CD14-positive monocyte (primary cell): ENCODE measurements around the gene ASNSD1. TPM values are rescaled to one million over a fixed set of nuclear protein-coding genes. Genes with fewer than 3 reads are reported as not detected.

Experiments
- DNase-seq, 3 donors: peaks; one replicate each; pipeline ENCODE4 v3.0.0-alpha.2; 2011 to 2022
- H2AFZ ChIP-seq: 2 replicates; pipeline ENCODE4 v1.6.0; 2012; ENCODE audit warnings: mild to moderate bottlenecking, low read depth, low read length, inconsistent platforms; ENCODE audit not compliant: insufficient read depth, poor library complexity, severe bottlenecking
- H3K27ac ChIP-seq, 2 donors: 1 replicate in 1 of 2; 2 replicates in 1 of 2; pipeline ENCODE4 v1.5.1; 2012 to 2013; ENCODE audit warnings: low read length in 2 of 2, control low read depth in 1 of 2, inconsistent platforms in 1 of 2, low read depth in 1 of 2, mild to moderate bottlenecking in 1 of 2
- H3K27me3 ChIP-seq, 2 donors: one replicate each; pipeline versions ENCODE4 v1.6.0 to v1.6.1; 2011 to 2013; ENCODE audit warnings: low read length in 2 of 2; ENCODE audit not compliant: control insufficient read depth in 2 of 2, insufficient read depth in 2 of 2
- H3K36me3 ChIP-seq, 2 donors: replicated peaks in 1 of 2; 1 replicate in 1 of 2; 2 replicates in 1 of 2; pipeline versions ENCODE4 v1.5.1 to v1.6.1; 2012 to 2013; ENCODE audit warnings: low read length in 2 of 2, control low read depth in 1 of 2, inconsistent platforms in 1 of 2, mild to moderate bottlenecking in 1 of 2; ENCODE audit not compliant: insufficient read depth in 2 of 2, control insufficient read depth in 1 of 2
- H3K4me1 ChIP-seq, 2 donors: 1 replicate in 1 of 2; 2 replicates in 1 of 2; pipeline versions ENCODE4 v1.5.1 to v1.6.1; 2012 to 2013; ENCODE audit warnings: low read length in 2 of 2, control low read depth in 1 of 2, inconsistent platforms in 1 of 2, mild to moderate bottlenecking in 1 of 2, moderate library complexity in 1 of 2; ENCODE audit not compliant: insufficient read depth in 2 of 2, control insufficient read depth in 1 of 2
- H3K4me2 ChIP-seq: replicated peaks from 2 replicates; pipeline ENCODE3; 2012; ENCODE audit warnings: low read length, moderate library complexity, mild to moderate bottlenecking; ENCODE audit not compliant: poor library complexity, severe bottlenecking; ENCODE audit errors: extremely low read depth
- H3K4me3 ChIP-seq, 3 experiments: fragments of 200-600 bp in 1 of 3; sonication (generic) in 1 of 3; replicated peaks in 1 of 3; 1 replicate in 2 of 3; 2 replicates in 1 of 3; pipeline ENCODE4 v1.5.1; 2011 to 2013; ENCODE audit warnings: low read length in 3 of 3, mild to moderate bottlenecking in 3 of 3, control low read depth in 2 of 3, low read depth in 2 of 3, inconsistent platforms in 1 of 3, moderate library complexity in 1 of 3
- H3K79me2 ChIP-seq: 2 replicates; pipeline ENCODE4 v1.6.0; 2012; ENCODE audit warnings: mild to moderate bottlenecking, control low read depth, inconsistent platforms, low read length, moderate library complexity; ENCODE audit not compliant: insufficient read depth
- H3K9ac ChIP-seq: 2 replicates; pipeline ENCODE4 v1.6.0; 2017; ENCODE audit warnings: low read length, mild to moderate bottlenecking; ENCODE audit not compliant: insufficient read depth, poor library complexity, severe bottlenecking
- H3K9me3 ChIP-seq, 2 donors: replicated peaks in 1 of 2; 1 replicate in 1 of 2; 2 replicates in 1 of 2; pipeline versions ENCODE4 v1.5.1 to v1.6.1; 2012 to 2013; ENCODE audit warnings: low read length in 2 of 2, control low read depth in 1 of 2; ENCODE audit not compliant: control insufficient read depth in 1 of 2, insufficient read depth in 1 of 2
- H4K20me1 ChIP-seq: 2 replicates; pipeline ENCODE4 v1.6.0; 2012; ENCODE audit warnings: mild to moderate bottlenecking, low read length, control low read depth, moderate library complexity; ENCODE audit not compliant: insufficient read depth
- H3K27ac Mint-ChIP-seq, 7 donors: one replicate each; pipeline ENCODE4 v1.8.0; 2020; ENCODE audit warnings: mild to moderate bottlenecking in 7 of 7, mixed read lengths in 7 of 7, moderate library complexity in 6 of 7, inconsistent platforms in 2 of 7
- H3K27me3 Mint-ChIP-seq, 3 donors: one replicate each; pipeline ENCODE4 v1.8.0; 2021 to 2022; ENCODE audit warnings: low read depth in 3 of 3, mild to moderate bottlenecking in 3 of 3, mixed read lengths in 3 of 3, moderate library complexity in 3 of 3, inconsistent platforms in 1 of 3
- H3K36me3 Mint-ChIP-seq, 2 donors: one replicate each; pipeline ENCODE4 v1.8.0; 2020; ENCODE audit warnings: mixed read lengths in 2 of 2, inconsistent platforms in 1 of 2, mild to moderate bottlenecking in 1 of 2
- H3K4me1 Mint-ChIP-seq: one replicate; pipeline ENCODE4 v1.8.0; 2020; ENCODE audit warnings: mild to moderate bottlenecking, mixed read lengths
- H3K4me3 Mint-ChIP-seq, 2 donors: one replicate each; pipeline ENCODE4 v1.8.0; 2020; ENCODE audit warnings: mild to moderate bottlenecking in 2 of 2, mixed read lengths in 2 of 2, moderate library complexity in 1 of 2
- H3K9me3 Mint-ChIP-seq, 7 donors: one replicate each; pipeline ENCODE4 v1.8.0; 2020 to 2022; ENCODE audit warnings: mixed read lengths in 7 of 7, mild to moderate bottlenecking in 6 of 7, moderate library complexity in 6 of 7, inconsistent platforms in 2 of 7
- WGBS: methylation state at CpG from one replicate; pipeline ENCODE4 v1.1.5; 2013; ENCODE audit warnings: missing lambda C conversion rate; ENCODE audit not compliant: insufficient coverage; 5-methylcytosine and 5-hydroxymethylcytosine counted together
- intact Hi-C, 2 donors: fragments of 100-400 bp; cut with micrococcal nuclease; formaldehyde crosslinking; loops; one replicate each; pipeline versions ENCODE4 v1.15.0 to v1.15.1; 2023
- polyA plus RNA-seq, 3 donors: library from polyadenylated mRNA; depleted of rRNA in 1 of 3; unstranded in 2 of 3; stranded (reverse) in 1 of 3; fragments of 300-500 nt in 2 of 3; fragments of >200 nt in 1 of 3; fragmentation: Illumina TruSeq in 2 of 3; gene quantifications; 1 replicate in 2 of 3; 2 replicates in 1 of 3; pipeline ENCODE4 v1.2.3, GENCODE V29; 2012 to 2021
- TF ChIP-seq, protein P1 (sequence below): fragments of 200-600 bp; IDR thresholded peaks from one replicate; pipeline ENCODE4 v1.8.0; 2022; ENCODE audit warnings: antibody characterized with exemption, mild to moderate bottlenecking

ASNSD1 gene
- polyA plus RNA-seq, 3 donors: 8.6 to 27.1 (median 26.6) TPM

DNA sequence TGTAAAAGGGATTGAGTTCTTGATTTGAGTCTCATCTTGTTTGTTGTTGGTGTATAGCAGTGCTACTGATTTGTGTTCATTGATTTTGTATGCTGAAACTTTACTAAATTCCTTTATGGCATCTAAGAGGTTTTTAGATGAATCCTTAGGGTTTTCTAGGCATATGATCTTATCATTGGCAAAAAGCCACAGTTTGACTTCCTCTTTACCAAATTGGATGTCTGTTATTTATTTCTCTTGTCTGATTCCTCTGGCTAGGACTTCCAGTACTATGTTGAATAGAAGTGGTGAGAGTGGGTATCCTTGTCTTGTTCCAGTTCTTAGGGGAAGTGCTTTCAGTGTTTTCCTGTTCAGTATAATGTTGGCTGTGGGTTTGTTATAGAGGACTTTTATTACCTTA, 18.0 kb downstream of the ASNSD1 start:
- intact Hi-C loops: no loop called here
- H3K36me3 Mint-ChIP-seq: peaks cover 7 to 8% of the 10 kb centered on the region in 2 donors

DNA sequence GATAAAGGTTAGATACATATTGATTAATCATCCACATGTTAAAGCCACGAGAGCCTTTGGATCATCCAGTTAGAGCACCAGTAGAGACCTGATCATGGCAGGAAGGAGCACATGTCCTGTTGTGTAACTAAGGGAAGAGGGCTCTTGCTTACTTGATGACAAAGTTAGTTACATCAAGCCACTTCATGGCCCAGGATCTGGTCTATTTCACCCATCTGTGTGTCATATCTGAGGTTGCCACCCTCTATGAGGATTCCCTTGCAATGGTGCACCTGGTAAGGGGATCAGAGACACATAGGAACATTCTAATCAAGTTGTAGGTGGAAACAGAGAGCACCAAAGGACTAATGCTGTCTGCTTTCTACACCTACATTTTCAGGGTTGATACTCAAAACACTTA, 19.9 kb downstream of the ASNSD1 start:
- peaks cover 0 to 9% (median 4%) of the 10 kb centered on the region in 7 donors for H3K9me3 Mint-ChIP-seq
- H3K4me3 ChIP-seq: no peak overlapping the region
- no peaks in the 10 kb centered on the region for H4K20me1 ChIP-seq
- no peak for DNase-seq
- H3K9ac ChIP-seq: no peak overlapping the region
- H3K27me3 ChIP-seq: no peaks in the 10 kb centered on the region
- intact Hi-C loops: no loop called here
- peaks cover 16% of the 10 kb centered on the region for H3K4me1 Mint-ChIP-seq
- no peak overlapping the region for H2AFZ ChIP-seq
- no peaks in the 10 kb centered on the region for H3K79me2 ChIP-seq
- H3K4me2 ChIP-seq: no peak overlapping the region
- H3K36me3 ChIP-seq: no peaks in the 10 kb centered on the region
- H3K9me3 ChIP-seq: no peaks in the 10 kb centered on the region
- H3K27ac Mint-ChIP-seq: no peak overlapping the region
- H3K4me1 ChIP-seq: no peaks in the 10 kb centered on the region
- H3K27me3 Mint-ChIP-seq: peaks cover 0 to 1% (median 0%) of the 10 kb centered on the region in 3 donors
- TF ChIP-seq, protein P1, sequence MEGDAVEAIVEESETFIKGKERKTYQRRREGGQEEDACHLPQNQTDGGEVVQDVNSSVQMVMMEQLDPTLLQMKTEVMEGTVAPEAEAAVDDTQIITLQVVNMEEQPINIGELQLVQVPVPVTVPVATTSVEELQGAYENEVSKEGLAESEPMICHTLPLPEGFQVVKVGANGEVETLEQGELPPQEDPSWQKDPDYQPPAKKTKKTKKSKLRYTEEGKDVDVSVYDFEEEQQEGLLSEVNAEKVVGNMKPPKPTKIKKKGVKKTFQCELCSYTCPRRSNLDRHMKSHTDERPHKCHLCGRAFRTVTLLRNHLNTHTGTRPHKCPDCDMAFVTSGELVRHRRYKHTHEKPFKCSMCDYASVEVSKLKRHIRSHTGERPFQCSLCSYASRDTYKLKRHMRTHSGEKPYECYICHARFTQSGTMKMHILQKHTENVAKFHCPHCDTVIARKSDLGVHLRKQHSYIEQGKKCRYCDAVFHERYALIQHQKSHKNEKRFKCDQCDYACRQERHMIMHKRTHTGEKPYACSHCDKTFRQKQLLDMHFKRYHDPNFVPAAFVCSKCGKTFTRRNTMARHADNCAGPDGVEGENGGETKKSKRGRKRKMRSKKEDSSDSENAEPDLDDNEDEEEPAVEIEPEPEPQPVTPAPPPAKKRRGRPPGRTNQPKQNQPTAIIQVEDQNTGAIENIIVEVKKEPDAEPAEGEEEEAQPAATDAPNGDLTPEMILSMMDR: no peak
- no peak overlapping the region for H3K27ac ChIP-seq
- no peak overlapping the region for H3K4me3 Mint-ChIP-seq
- WGBS: no CpG with 5 or more reads among the region's 1 CpG
- H3K36me3 Mint-ChIP-seq: peaks cover 6 to 10% of the 10 kb centered on the region in 2 donors

More for the DNA sequence above, 18.0 kb downstream of the ASNSD1 start:
- Histone ChIP-seq H3K79me2 (no peaks in the 10 kb centered on the region), H3K27me3 (no peaks in the 10 kb centered on the region), H3K4me3 (no peak overlapping the region), H2AFZ (no peak overlapping the region), H3K4me1 (peaks cover 8 to 12% of the 10 kb centered on the region in 2 donors), H4K20me1 (no peaks in the 10 kb centered on the region), H3K27ac (no peak overlapping the region), H3K9me3 (no peaks in the 10 kb centered on the region), H3K36me3 (no peaks in the 10 kb centered on the region), H3K9ac (no peak overlapping the region), H3K4me2 (no peak overlapping the region)
- Mint-ChIP-seq H3K4me3 (no peak overlapping the region), H3K9me3 (peaks cover 0 to 9% (median 4%) of the 10 kb centered on the region in 7 donors), H3K27ac (no peak overlapping the region), H3K4me1 (peaks cover 25% of the 10 kb centered on the region), H3K27me3 (no peaks in the 10 kb centered on the region)
- TF ChIP-seq, protein P1: no peak
- DNase-seq: peak in 1 of 3 donors; percentile 19
